OCI-M1 (cell line): Measurements from ENCODE around the gene ANO6.

Source experiments
- DNase-seq: peaks from one replicate; lab custom pipeline; 2025; lab: John Stamatoyannopoulos, UW

The ANO6 gene

GRCh38 chr12:45279931-45280830 lies 64.3 kb downstream of the ANO6 start:
- DNase-seq, result peak; percentile 58

- no peak for DNase-seq
Observed at GRCh38 chr12:45281994-45282393, 66.1 kb downstream of the ANO6 start.

- DNase-seq, result no peak
Observed at GRCh38 chr12:45282411-45282810, 66.5 kb downstream of the ANO6 start.

GRCh38 chr12:45284096-45284901 lies 68.4 kb downstream of the ANO6 start:
- no peak for DNase-seq

- no peak for DNase-seq
Observed at GRCh38 chr12:45285717-45286116, 69.8 kb downstream of the ANO6 start.

- no peak for DNase-seq
Observed at GRCh38 chr12:45286621-45287020, 70.7 kb downstream of the ANO6 start.

- no peak for DNase-seq
Observed at GRCh38 chr12:45289245-45290215, 73.6 kb downstream of the ANO6 start.

- DNase-seq, result no peak
Observed at GRCh38 chr12:45290216-45290605, 74.3 kb downstream of the ANO6 start.

GRCh38 chr12:45291518-45291917 lies 75.6 kb downstream of the ANO6 start:
- no peak for DNase-seq

GRCh38 chr12:45292486-45293195 lies 76.7 kb downstream of the ANO6 start:
- DNase-seq, result peak; percentile 9

GRCh38 chr12:45294906-45295305 lies 79.0 kb downstream of the ANO6 start:
- DNase-seq, result no peak

GRCh38 chr12:45296046-45296586 lies 80.2 kb downstream of the ANO6 start:
- no peak for DNase-seq

- no peak for DNase-seq
Observed at GRCh38 chr12:45298047-45298446, 82.2 kb downstream of the ANO6 start.

GRCh38 chr12:45298721-45299692 lies 83.1 kb downstream of the ANO6 start:
- DNase-seq, result peak; percentile 63

GRCh38 chr12:45302621-45303369 lies 86.9 kb downstream of the ANO6 start:
- DNase-seq, result no peak

- DNase-seq, result no peak
Observed at GRCh38 chr12:45303945-45304344, 88.0 kb downstream of the ANO6 start.

- no peak for DNase-seq
Observed at GRCh38 chr12:45304514-45305178, 88.8 kb downstream of the ANO6 start.

- DNase-seq, result no peak
Observed at GRCh38 chr12:45305907-45306306, 90.0 kb downstream of the ANO6 start.
